Measurements from ENCODE around the gene PARP4. TPM values are rescaled to one million over a fixed set of nuclear protein-coding genes. Genes with fewer than 3 reads are reported as not detected.

PARP4 gene
- total and polyA plus RNA-seq, 2 of the 4 experiments (the other 2 are of a cell fraction), result 31.7 to 50.2 TPM

DNA sequence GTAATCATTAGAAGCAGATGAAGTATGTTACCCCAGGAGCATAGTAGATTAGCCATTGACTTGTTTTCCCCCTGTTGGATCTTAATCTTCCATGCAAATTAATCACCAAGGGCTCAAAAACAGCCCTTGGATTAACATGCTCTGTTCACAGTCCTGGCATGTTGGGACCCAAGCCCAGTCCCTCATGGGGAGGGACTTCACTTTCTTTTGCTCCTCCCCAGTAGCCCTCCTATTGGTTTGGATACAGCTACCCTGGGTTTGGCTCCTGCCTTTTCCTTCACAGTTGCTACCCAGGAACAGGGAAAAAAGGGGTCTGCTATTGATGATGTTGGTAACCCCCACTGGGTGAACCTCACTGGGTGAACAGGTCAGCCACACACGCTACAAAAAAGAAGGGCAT, 16.9 kb upstream of the PARP4 start:
- no peaks in the 10 kb centered on the region for H3K9me1 ChIP-seq (ENCODE audit: insufficient read depth, low read length)
- CTCF ChIA-PET, result no interaction called here
- intact Hi-C loops (cut with micrococcal nuclease), result no loop called here

More for the DNA sequence above, 16.9 kb upstream of the PARP4 start:
- no peak overlapping the region for H3K4me2 ChIP-seq (ENCODE audit: low read depth, low read length)
- no peak for TF ChIP-seq FOS (IDR thresholded peaks at IDR 0.05; ENCODE audit: low read depth, low read length)
- no peak for TF ChIP-seq MXI1 (IDR thresholded peaks at IDR 0.05; ENCODE audit: borderline replicate concordance, low read depth, low read length)
- no peak for TF ChIP-seq CEBPB (IDR thresholded peaks at IDR 0.05; ENCODE audit: low read depth, low read length)
- TF ChIP-seq MAFK (IDR thresholded peaks at IDR 0.05; ENCODE audit: low read depth, low read length), result no peak
- TF ChIP-seq BHLHE40 (IDR thresholded peaks at IDR 0.05; ENCODE audit: low read depth, low read length), result no peak
- no peak for TF ChIP-seq RFX5 (IDR thresholded peaks at IDR 0.05; ENCODE audit: low read depth, low read length)
- no peak overlapping the region for H2BK120ac ChIP-seq (ENCODE audit: low read depth, low read length)
- H3K14ac ChIP-seq (replicated peaks; ENCODE audit: low read depth, low read length), result no peak overlapping the region
- no peaks in the 10 kb centered on the region for H3K4me1 ChIP-seq (ENCODE audit: control insufficient read depth, insufficient read depth, low read length)
- H3K18ac ChIP-seq (ENCODE audit: low read depth, low read length), result no peak overlapping the region
- WGBS, 2 experiments (ENCODE audit: extremely low coverage in 2 of 2, insufficient read length in 1 of 2), result no CpG with 5 or more reads among the region's 1 CpG
- BruUV-seq (replicated peaks), result no TSS peak
- H4K20me1 ChIP-seq (ENCODE audit: insufficient read depth, low read length), result no peaks in the 10 kb centered on the region
- no peak overlapping the region for H4K5ac ChIP-seq (ENCODE audit: low read depth, low read length)
- H4K91ac ChIP-seq (ENCODE audit: insufficient read depth, low read depth, low read length), result no peak overlapping the region
- no peak overlapping the region for H3K23ac ChIP-seq (ENCODE audit: low read depth, low read length)
- H2BK15ac ChIP-seq (ENCODE audit: low read depth, low read length), result no peak overlapping the region
- H3K4me3 ChIP-seq (ENCODE audit: insufficient read depth, low read depth, low read length), result no peak overlapping the region
- no peak overlapping the region for H3K27ac ChIP-seq (ENCODE audit: insufficient read depth, low read length)
- in situ Hi-C loops (cut with MboI; ENCODE audit: low sequenced_read_pairs), result no loop called here
- H3K79me1 ChIP-seq (ENCODE audit: low read depth in 1 of 2, low read length in 2 of 2), result no peaks in the 10 kb centered on the region
- H4K8ac ChIP-seq (ENCODE audit: low read depth in 2 of 2, low read length in 2 of 2), result no peak overlapping the region
- no peak overlapping the region for H3K4ac ChIP-seq (ENCODE audit: low read depth, low read length)
- peaks cover 20% of the 10 kb centered on the region for H3K27me3 ChIP-seq (ENCODE audit: control insufficient read depth, insufficient read depth, low read length)
- H3K9me3 ChIP-seq (ENCODE audit: control insufficient read depth, insufficient read depth, low read length), result no peaks in the 10 kb centered on the region
- no peaks in the 10 kb centered on the region for H3K36me3 ChIP-seq (ENCODE audit: control insufficient read depth, insufficient read depth, low read length)
- dilution Hi-C loops (cut with HindIII; ENCODE audit: low sequenced_read_pairs, unreplicated experiment), result no loop called here
- no peak overlapping the region for H3K56ac ChIP-seq (ENCODE audit: extremely low read depth, insufficient read depth, low read length)
- no peak overlapping the region for H3K9ac ChIP-seq (ENCODE audit: low read depth, low read length)
- H2BK20ac ChIP-seq (ENCODE audit: low read depth, low read length), result no peak overlapping the region
- no peak overlapping the region for H2AFZ ChIP-seq (replicated peaks; ENCODE audit: low read length, poor library complexity)
- POLR2A ChIA-PET (ENCODE audit: unreplicated experiment), result no interaction called here
- no peak overlapping the region for H2BK5ac ChIP-seq (ENCODE audit: low read depth, low read length, poor library complexity, severe bottlenecking)
- ATAC-seq (ENCODE audit: low read depth), result no peak
- no peak overlapping the region for H2AK5ac ChIP-seq (ENCODE audit: low read depth, low read length)
- no peak for DNase-seq
- H2AK9ac ChIP-seq (replicated peaks; ENCODE audit: low read depth, low read length, poor library complexity), result no peak overlapping the region

Data from IMR-90 (cell line).